ENCODE data around the gene SPRY1. TPM values are rescaled to one million over a fixed set of nuclear protein-coding genes. Genes with fewer than 3 reads are reported as not detected.

SPRY1 gene
- total RNA-seq, 1 experiment from 2014 or later: 76.3 TPM

GRCh38 chr4:123418351-123418931 is 21.8 kb downstream of the SPRY1 start:
- peak overlapping the region; percentile 80 to 99 (median 94) for H3K27ac Mint-ChIP-seq
- no peak for TF ChIP-seq CTCF (conservative IDR thresholded peaks at IDR 0.05)

More at GRCh38 chr4:123418351-123418931, 21.8 kb downstream of the SPRY1 start:
- Histone ChIP-seq H3K56ac (ENCODE audit: insufficient read length, low read depth, low read length) (no peak overlapping the region), H3K79me2 (ENCODE audit: insufficient read depth, low read length) (no peaks in the 10 kb centered on the region), H2BK120ac (ENCODE audit: low read depth, low read length, poor library complexity, severe bottlenecking) (no peak overlapping the region), H3K27ac (ENCODE audit: insufficient read length, low read depth, low read length) (peak overlapping the region; percentile 98), H3K23me2 (ENCODE audit: insufficient read length, low read depth, low read length, poor library complexity, severe bottlenecking) (no peaks in the 10 kb centered on the region), H3K14ac (ENCODE audit: insufficient read depth, low read length) (no peak overlapping the region), H3K4me2 (ENCODE audit: insufficient read depth, insufficient read length, low read length) (peak overlapping the region; percentile 52), H2BK12ac (ENCODE audit: insufficient read length, low read depth, low read length) (no peak overlapping the region), H4K8ac (replicated peaks; ENCODE audit: insufficient read length, low read depth, low read length) (no peak overlapping the region), H3T11ph (ENCODE audit: low read length) (no peak overlapping the region), H4K20me1 (ENCODE audit: control insufficient read depth, insufficient read depth, insufficient read length) (no peaks in the 10 kb centered on the region), H3K18ac (ENCODE audit: insufficient read length, low read depth, low read length) (no peak overlapping the region), H3K9me3 (ENCODE audit: control insufficient read depth, low read depth, low read length) (no peaks in the 10 kb centered on the region), H2BK15ac (ENCODE audit: low read depth, low read length) (no peak overlapping the region), H2BK5ac (ENCODE audit: insufficient read length, low read length) (no peak overlapping the region), H2BK20ac (ENCODE audit: low read depth, low read length, poor library complexity, severe bottlenecking) (no peak overlapping the region), H4K91ac (ENCODE audit: insufficient read length, low read depth, low read length) (no peak overlapping the region), H3K79me1 (ENCODE audit: insufficient read depth, low read depth, low read length, poor library complexity, severe bottlenecking) (no peaks in the 10 kb centered on the region), H3K27me3 (ENCODE audit: insufficient read depth, low read length) (no peaks in the 10 kb centered on the region), H2AFZ (ENCODE audit: low read length) (no peak overlapping the region), H3K9ac (ENCODE audit: extremely low read depth, insufficient read length, low read length) (no peak overlapping the region), H2AK5ac (ENCODE audit: insufficient read length, low read length) (no peak overlapping the region), H3K4me1 (ENCODE audit: insufficient read depth, low read length) (peaks cover 2% of the 10 kb centered on the region), H4K5ac (ENCODE audit: insufficient read length, low read depth, low read length) (no peak overlapping the region), H3K4ac (ENCODE audit: low read depth, low read length) (no peak overlapping the region), H3K23ac (ENCODE audit: insufficient read length, low read depth, low read length) (no peak overlapping the region)
- peak overlapping the region; percentile 12 to 50; a peak in 1 of 5 replicates for H3K4me3 Mint-ChIP-seq
- no CpG with 5 or more reads among the region's 3 CpGs for WGBS (ENCODE audit: extremely low coverage, insufficient read length, low lambda C conversion rate)
- peaks cover 37 to 38% of the 10 kb centered on the region in 2 experiments for H3K4me1 Mint-ChIP-seq
- H3K27me3 Mint-ChIP-seq (ENCODE audit: low read depth): no peaks in the 10 kb centered on the region
- H3K9me3 Mint-ChIP-seq: no peaks in the 10 kb centered on the region; a peak in 1 of 5 replicates
- H3K36me3 Mint-ChIP-seq (ENCODE audit: insufficient read depth in 1 of 3, low read depth in 3 of 3): peaks cover 2 to 4% (median 3%) of the 10 kb centered on the region in 3 experiments; a peak in 1 of 7 replicates
- DNase-seq: peak; percentile 74

Data from H9 (cell line).